Measurements from ENCODE around the gene CD83. TPM values are rescaled to one million over a fixed set of nuclear protein-coding genes. Genes with fewer than 3 reads are reported as not detected.
A peak's percentile ranks its signal among the peaks of the same experiment; 100 is the strongest.

The CD83 gene
- polyA plus RNA-seq, 3 donors = 74.5 to 326 (median 84.7) TPM

- Histone ChIP-seq H3K4me3 (replicated peaks in 1 of 3; ENCODE audit: low read depth in 2 of 3, low read length in 3 of 3) (no peak overlapping the region), H3K27me3 (ENCODE audit: control insufficient read depth in 2 of 2, insufficient read depth in 2 of 2, low read length in 2 of 2) (no peaks in the 10 kb centered on the region), H4K20me1 (ENCODE audit: insufficient read depth, low read length) (peaks cover 11% of the 10 kb centered on the region), H3K27ac (ENCODE audit: low read depth in 1 of 2, low read length in 2 of 2) (no peak overlapping the region), H3K4me2 (replicated peaks; ENCODE audit: extremely low read depth, low read length, poor library complexity, severe bottlenecking) (no peak overlapping the region), H3K79me2 (ENCODE audit: insufficient read depth, low read length) (no peaks in the 10 kb centered on the region), H3K36me3 (replicated peaks in 1 of 2; ENCODE audit: control insufficient read depth in 1 of 2, insufficient read depth in 2 of 2, low read length in 2 of 2) (no peaks in the 10 kb centered on the region), H3K4me1 (ENCODE audit: control insufficient read depth in 1 of 2, insufficient read depth in 2 of 2, low read length in 2 of 2) (peaks cover 26 to 27% of the 10 kb centered on the region in 2 donors), H2AFZ (ENCODE audit: insufficient read depth, low read depth, low read length, poor library complexity, severe bottlenecking) (no peak overlapping the region), H3K9ac (ENCODE audit: insufficient read depth, low read length, poor library complexity, severe bottlenecking) (no peak overlapping the region), H3K9me3 (replicated peaks in 1 of 2; ENCODE audit: control insufficient read depth in 1 of 2, insufficient read depth in 1 of 2, low read length in 2 of 2) (no peaks in the 10 kb centered on the region)
- H3K9me3 Mint-ChIP-seq = peaks cover 0 to 4% (median 2%) of the 10 kb centered on the region in 7 donors
- no peak overlapping the region for H3K4me3 Mint-ChIP-seq
- no peak overlapping the region for H3K27ac Mint-ChIP-seq
- peak in 2 of 3 donors; percentile 35 to 36 for DNase-seq
- TF ChIP-seq CTCF (IDR thresholded peaks at IDR 0.05) = no peak
- peaks cover 10 to 12% of the 10 kb centered on the region in 2 donors for H3K36me3 Mint-ChIP-seq
- peaks cover 1 to 11% (median 10%) of the 10 kb centered on the region in 3 donors for H3K27me3 Mint-ChIP-seq (ENCODE audit: low read depth in 3 of 3)
- intact Hi-C loops (cut with micrococcal nuclease) = no loop called here
- 60% methylated on average over 1 of the region's 1 CpG for WGBS (ENCODE audit: insufficient coverage)
- peaks cover 23% of the 10 kb centered on the region for H3K4me1 Mint-ChIP-seq
Observed at GRCh38 chr6:14113976-14114375, 3.6 kb upstream of the CD83 start.

- WGBS (ENCODE audit: insufficient coverage) = 0% methylated on average over 7 of the region's 10 CpGs
Observed at GRCh38 chr6:14118091-14118439, 493 bp downstream of the CD83 start.

More at GRCh38 chr6:14118091-14118439, 493 bp downstream of the CD83 start:
- no peaks in the 10 kb centered on the region for H3K79me2 ChIP-seq (ENCODE audit: insufficient read depth, low read length)
- Mint-ChIP-seq H3K27me3 (ENCODE audit: low read depth in 3 of 3) (peaks cover 1 to 13% (median 10%) of the 10 kb centered on the region in 3 donors), H3K4me1 (peaks cover 45% of the 10 kb centered on the region), H3K9me3 (peaks cover 0 to 5% (median 4%) of the 10 kb centered on the region in 7 donors), H3K4me3 (peak overlapping the region; percentile 97 to 99), H3K36me3 (peaks cover 26 to 44% of the 10 kb centered on the region in 2 donors), H3K27ac (peak overlapping the region; percentile 93 to 96 (median 95))
- H3K4me1 ChIP-seq (ENCODE audit: control insufficient read depth in 1 of 2, insufficient read depth in 2 of 2, low read length in 2 of 2) = peaks cover 39 to 52% of the 10 kb centered on the region in 2 donors
- intact Hi-C loops (cut with micrococcal nuclease) = no loop called here
- TF ChIP-seq CTCF (IDR thresholded peaks at IDR 0.05) = no peak
- peak overlapping the region; percentile 83 to 86 for H3K27ac ChIP-seq (ENCODE audit: low read depth in 1 of 2, low read length in 2 of 2)
- H3K4me3 ChIP-seq (replicated peaks in 1 of 3; ENCODE audit: low read depth in 2 of 3, low read length in 3 of 3) = peak overlapping the region; percentile 58 to 88 (median 79)
- peak overlapping the region; percentile 87 for H3K9ac ChIP-seq (ENCODE audit: insufficient read depth, low read length, poor library complexity, severe bottlenecking)
- no peaks in the 10 kb centered on the region for H3K36me3 ChIP-seq (replicated peaks in 1 of 2; ENCODE audit: control insufficient read depth in 1 of 2, insufficient read depth in 2 of 2, low read length in 2 of 2)
- no peaks in the 10 kb centered on the region for H3K9me3 ChIP-seq (replicated peaks in 1 of 2; ENCODE audit: control insufficient read depth in 1 of 2, insufficient read depth in 1 of 2, low read length in 2 of 2)
- peak overlapping the region; percentile 82 for H3K4me2 ChIP-seq (replicated peaks; ENCODE audit: extremely low read depth, low read length, poor library complexity, severe bottlenecking)
- no peak for DNase-seq
- H3K27me3 ChIP-seq (ENCODE audit: control insufficient read depth in 2 of 2, insufficient read depth in 2 of 2, low read length in 2 of 2) = no peaks in the 10 kb centered on the region
- peaks cover 22% of the 10 kb centered on the region for H4K20me1 ChIP-seq (ENCODE audit: insufficient read depth, low read length)
- no peak overlapping the region for H2AFZ ChIP-seq (ENCODE audit: insufficient read depth, low read depth, low read length, poor library complexity, severe bottlenecking)
